Activated B cell treated with CpG ODN at 0.5 μM for 24 hours (primary cell): ENCODE measurements around the gene VPS13A. TPM values are rescaled to one million over a fixed set of nuclear protein-coding genes. Genes with fewer than 3 reads are reported as not detected.
"Not testable (repeated sequence)": the region's sequence is repeated elsewhere in the genome, so short reads cannot be mapped to it uniquely, and the experiment has no call there.

Experiments
- ATAC-seq: fragments of 200-7000 bp; cut with Tn5 transposase; one replicate; pipeline ENCODE4 v1.10.0; 2021; ENCODE audit warnings: low read depth, mild to moderate bottlenecking, moderate library complexity
- CTCF ChIA-PET: fragments of 350-600 bp; sonication (Branson Sonifier 250); formaldehyde crosslinking; loops from one replicate; lab custom pipeline; 2021; ENCODE audit warnings: antibody characterized with exemption; lab: Charles Lee
- POLR2A ChIA-PET: fragments of 350-600 bp; sonication (Branson Sonifier 250); formaldehyde crosslinking; loops from one replicate; lab custom pipeline; 2021; ENCODE audit warnings: antibody characterized with exemption; lab: Charles Lee
- DNase-seq: peaks from one replicate; pipeline ENCODE4 v3.0.0; 2022
- H3K27ac Mint-ChIP-seq: one replicate; pipeline ENCODE4 v1.8.0; 2020; ENCODE audit warnings: mixed read lengths
- H3K27me3 Mint-ChIP-seq: one replicate; pipeline ENCODE4 v1.8.0; 2021; ENCODE audit warnings: mixed read lengths
- H3K36me3 Mint-ChIP-seq: one replicate; pipeline ENCODE4 v1.8.0; 2021; ENCODE audit warnings: low read depth, mixed read lengths
- H3K4me1 Mint-ChIP-seq: one replicate; pipeline ENCODE4 v1.8.0; 2021; ENCODE audit warnings: mixed read lengths
- H3K4me3 Mint-ChIP-seq: one replicate; pipeline ENCODE4 v1.8.0; 2020; ENCODE audit warnings: mild to moderate bottlenecking, mixed read lengths
- H3K9me3 Mint-ChIP-seq: one replicate; pipeline ENCODE4 v1.8.0; 2020; ENCODE audit warnings: mixed read lengths
- intact Hi-C: fragments of 100-400 bp; cut with micrococcal nuclease; formaldehyde crosslinking; loops from one replicate; pipeline ENCODE4 v1.15.1; 2024
- total RNA-seq: library from RNA; stranded (reverse); gene quantifications from 2 replicates; pipeline ENCODE4 v1.2.3, GENCODE V29; 2022
- TF ChIP-seq, protein P1 (sequence below): fragments of 200-600 bp; IDR thresholded peaks from one replicate; pipeline ENCODE4 v1.8.0; 2022; ENCODE audit warnings: antibody characterized with exemption, mild to moderate bottlenecking

Gene VPS13A
- total RNA-seq, 1 donor from 2014 or later, result 69.8 TPM

GRCh38 chr9:77435688-77436087, 258.4 kb downstream of the VPS13A start:
- intact Hi-C loops, result no loop called here
- H3K9me3 Mint-ChIP-seq, result no peaks in the 10 kb centered on the region
- H3K36me3 Mint-ChIP-seq, result no peaks in the 10 kb centered on the region
- POLR2A ChIA-PET, result no interaction called here
- no peak overlapping the region for H3K27ac Mint-ChIP-seq
- no peak for ATAC-seq
- TF ChIP-seq, protein P1, sequence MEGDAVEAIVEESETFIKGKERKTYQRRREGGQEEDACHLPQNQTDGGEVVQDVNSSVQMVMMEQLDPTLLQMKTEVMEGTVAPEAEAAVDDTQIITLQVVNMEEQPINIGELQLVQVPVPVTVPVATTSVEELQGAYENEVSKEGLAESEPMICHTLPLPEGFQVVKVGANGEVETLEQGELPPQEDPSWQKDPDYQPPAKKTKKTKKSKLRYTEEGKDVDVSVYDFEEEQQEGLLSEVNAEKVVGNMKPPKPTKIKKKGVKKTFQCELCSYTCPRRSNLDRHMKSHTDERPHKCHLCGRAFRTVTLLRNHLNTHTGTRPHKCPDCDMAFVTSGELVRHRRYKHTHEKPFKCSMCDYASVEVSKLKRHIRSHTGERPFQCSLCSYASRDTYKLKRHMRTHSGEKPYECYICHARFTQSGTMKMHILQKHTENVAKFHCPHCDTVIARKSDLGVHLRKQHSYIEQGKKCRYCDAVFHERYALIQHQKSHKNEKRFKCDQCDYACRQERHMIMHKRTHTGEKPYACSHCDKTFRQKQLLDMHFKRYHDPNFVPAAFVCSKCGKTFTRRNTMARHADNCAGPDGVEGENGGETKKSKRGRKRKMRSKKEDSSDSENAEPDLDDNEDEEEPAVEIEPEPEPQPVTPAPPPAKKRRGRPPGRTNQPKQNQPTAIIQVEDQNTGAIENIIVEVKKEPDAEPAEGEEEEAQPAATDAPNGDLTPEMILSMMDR, result no peak
- CTCF ChIA-PET, result no interaction called here
- no peak overlapping the region for H3K4me3 Mint-ChIP-seq
- peaks cover 4% of the 10 kb centered on the region for H3K27me3 Mint-ChIP-seq
- no peaks in the 10 kb centered on the region for H3K4me1 Mint-ChIP-seq
- no peak for DNase-seq

GRCh38 chr9:77438653-77439052, 261.3 kb downstream of the VPS13A start:
- intact Hi-C loops, result no loop called here
- Mint-ChIP-seq H3K9me3 (no peaks in the 10 kb centered on the region), H3K4me3 (no peak overlapping the region), H3K4me1 (no peaks in the 10 kb centered on the region), H3K36me3 (no peaks in the 10 kb centered on the region), H3K27ac (no peak overlapping the region), H3K27me3 (peaks cover 4% of the 10 kb centered on the region)
- POLR2A ChIA-PET, result no interaction called here
- DNase-seq (no peak), ATAC-seq (no peak)
- CTCF ChIA-PET, result interaction anchor here (2.8 kb wide), 1 partner anchor 18 kb away, joined by 8 read pairs; no protein-coding TSS in a partner anchor
- TF ChIP-seq, protein P1, result no peak

GRCh38 chr9:77440057-77440456, 262.7 kb downstream of the VPS13A start:
- Mint-ChIP-seq H3K4me1 (no peaks in the 10 kb centered on the region), H3K4me3 (no peak overlapping the region), H3K9me3 (no peaks in the 10 kb centered on the region), H3K36me3 (no peaks in the 10 kb centered on the region), H3K27ac (no peak overlapping the region), H3K27me3 (peaks cover 4% of the 10 kb centered on the region)
- DNase-seq (no peak), ATAC-seq (no peak)
- intact Hi-C loops, result no loop called here
- TF ChIP-seq, protein P1, result no peak
- POLR2A ChIA-PET, result no interaction called here
- CTCF ChIA-PET, result interaction anchor here (2.8 kb wide), 1 partner anchor 17 kb away, joined by 8 read pairs; no protein-coding TSS in a partner anchor

DNA sequence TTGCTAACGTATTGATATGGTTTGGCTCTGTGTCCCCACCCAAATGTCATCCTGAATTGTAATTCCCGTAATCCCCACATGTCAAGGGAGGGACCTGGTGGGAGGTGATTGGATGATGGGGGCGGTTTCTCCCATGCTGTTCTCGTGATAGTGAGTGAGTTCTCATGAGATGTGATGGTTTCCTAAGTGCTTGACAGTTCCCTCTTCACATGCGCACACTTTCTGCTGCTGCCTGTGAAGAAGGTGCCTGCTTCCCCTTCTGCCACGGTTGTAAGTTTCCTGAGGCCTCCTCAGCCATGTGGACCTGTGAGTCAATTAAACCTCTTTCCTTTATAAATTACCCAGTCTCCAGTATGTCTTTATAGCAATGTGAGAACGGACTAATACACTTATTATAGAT, 263.8 kb downstream of the VPS13A start:
- CTCF ChIA-PET, result interaction anchor here (1.2 kb wide), 1 partner anchor 13 kb away, joined by 3 read pairs; no protein-coding TSS in a partner anchor
- intact Hi-C loops, H3K9me3 Mint-ChIP-seq, H3K27me3 Mint-ChIP-seq, H3K4me1 Mint-ChIP-seq, H3K27ac Mint-ChIP-seq, POLR2A ChIA-PET, H3K36me3 Mint-ChIP-seq, ATAC-seq, H3K4me3 Mint-ChIP-seq, DNase-seq: not testable (repeated sequence)

DNA sequence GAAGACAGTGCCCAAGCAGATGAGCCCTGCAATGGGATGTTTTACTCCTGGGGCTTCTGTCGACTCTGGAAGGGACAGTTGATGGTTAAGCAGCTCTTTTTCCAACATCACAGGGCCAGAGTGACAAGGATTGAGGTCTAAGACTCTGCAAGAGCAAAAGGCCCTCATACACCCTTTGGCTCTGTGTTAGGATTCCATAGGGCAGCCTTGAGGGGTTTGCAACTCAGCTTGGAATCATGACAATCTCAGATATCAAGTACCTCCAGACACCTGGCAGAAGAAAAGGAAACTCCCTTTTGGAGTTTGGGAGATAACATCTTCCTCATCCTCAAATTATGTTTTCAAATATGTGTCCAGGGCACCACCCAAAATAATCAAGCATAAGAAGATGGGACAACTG, 265.1 kb downstream of the VPS13A start:
- H3K27ac Mint-ChIP-seq, result no peak overlapping the region
- H3K27me3 Mint-ChIP-seq, result peaks cover 5% of the 10 kb centered on the region
- no peak overlapping the region for H3K4me3 Mint-ChIP-seq
- ATAC-seq (no peak), DNase-seq (no peak)
- ChIA-PET POLR2A (no interaction called here), CTCF (interaction anchor here (1.5 kb wide), 1 partner anchor 15 kb away, joined by 8 read pairs; no protein-coding TSS in a partner anchor)
- intact Hi-C loops, result no loop called here
- peaks cover 1% of the 10 kb centered on the region for H3K9me3 Mint-ChIP-seq
- TF ChIP-seq, protein P1, result no peak
- no peaks in the 10 kb centered on the region for H3K36me3 Mint-ChIP-seq
- no peaks in the 10 kb centered on the region for H3K4me1 Mint-ChIP-seq

DNA sequence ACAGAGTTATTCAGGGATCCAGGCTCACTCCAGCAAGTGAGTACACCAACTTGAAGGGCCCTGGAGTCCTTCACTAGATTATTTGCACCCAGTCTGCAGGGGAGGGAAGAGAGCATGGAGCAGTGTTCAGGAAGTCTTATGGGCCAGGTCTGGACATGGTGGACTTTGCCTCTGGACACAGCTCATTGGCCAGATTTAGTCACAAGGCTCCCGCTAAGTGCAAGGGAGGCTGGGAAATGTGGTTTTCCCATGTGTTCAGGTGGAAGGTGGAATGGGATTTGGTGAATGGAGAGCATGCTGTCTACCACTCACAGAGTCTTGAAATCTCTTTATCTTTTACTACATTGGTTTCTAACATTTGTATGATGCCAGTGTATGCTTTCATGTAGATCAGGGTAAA, 270.3 kb downstream of the VPS13A start:
- Mint-ChIP-seq H3K36me3 (no peaks in the 10 kb centered on the region), H3K4me3 (no peak overlapping the region), H3K27me3 (peaks cover 6% of the 10 kb centered on the region), H3K4me1 (no peaks in the 10 kb centered on the region), H3K27ac (no peak overlapping the region), H3K9me3 (peaks cover 4% of the 10 kb centered on the region)
- DNase-seq, result no peak
- TF ChIP-seq, protein P1, result no peak
- ChIA-PET CTCF (interaction anchor here (1.7 kb wide), 1 partner anchor 9 kb away, joined by 4 read pairs; no protein-coding TSS in a partner anchor), POLR2A (no interaction called here)
- intact Hi-C loops, result no loop called here
- ATAC-seq, result no peak
